A673 (cell line): ENCODE measurements around the gene ESF1. TPM values are rescaled to one million over a fixed set of nuclear protein-coding genes. Genes with fewer than 3 reads are reported as not detected.
A peak's percentile ranks its signal among the peaks of the same experiment; 100 is the strongest.

ENCODE experiments used
- BruUV-seq: library from RNA; stranded (reverse); fragments of 400-500 nt; replicated peaks from 2 replicates; lab custom pipeline; 2021; lab: Mats Ljungman, UMichigan
- CTCF ChIA-PET: fragments of 300-600 bp; sonication (Branson Sonifier 250); formaldehyde crosslinking; loops from one replicate; lab custom pipeline; 2022; ENCODE audit warnings: antibody characterized with exemption; lab: Charles Lee
- POLR2A ChIA-PET: fragments of 300-600 bp; sonication (Branson Sonifier 250); formaldehyde crosslinking; loops from one replicate; lab custom pipeline; 2022; ENCODE audit warnings: antibody characterized with exemption; ENCODE audit not compliant: low non-redundant PET; lab: Charles Lee
- DNase-seq: peaks from one replicate; pipeline ENCODE4 v3.0.0-alpha.2; 2015; ENCODE audit warnings: low spot score
- H3K27ac ChIP-seq: fragments of 200-600 bp; sonication (generic); 2 replicates; pipeline ENCODE4 v1.5.1; 2016; ENCODE audit warnings: mixed run types, low read depth, mild to moderate bottlenecking, mixed read lengths, antibody characterized with exemption, low read length; ENCODE audit not compliant: poor library complexity, severe bottlenecking
- H3K27me3 ChIP-seq: fragments of 200-600 bp; sonication (generic); replicated peaks from 2 replicates; pipeline ENCODE4 v1.6.1; 2017; ENCODE audit warnings: mixed run types, low read depth, mild to moderate bottlenecking, mixed read lengths, antibody characterized with exemption, low read length; ENCODE audit not compliant: insufficient read depth, poor library complexity
- H3K36me3 ChIP-seq: fragments of 200-600 bp; sonication (generic); 2 replicates; pipeline ENCODE4 v1.6.1; 2016; ENCODE audit warnings: mixed run types, mild to moderate bottlenecking, mixed read lengths, antibody characterized with exemption, low read length; ENCODE audit not compliant: insufficient read depth, poor library complexity, severe bottlenecking
- H3K4me1 ChIP-seq: fragments of 200-600 bp; sonication (generic); 2 replicates; pipeline ENCODE4 v1.6.1; 2017; ENCODE audit warnings: mixed run types, mild to moderate bottlenecking, mixed read lengths, antibody characterized with exemption, low read length; ENCODE audit not compliant: insufficient read depth, poor library complexity, severe bottlenecking
- H3K4me3 ChIP-seq: fragments of 200-600 bp; sonication (generic); 2 replicates; pipeline ENCODE4 v1.5.1; 2016; ENCODE audit warnings: low read depth, mixed run types, mild to moderate bottlenecking, mixed read lengths, low read length; ENCODE audit not compliant: poor library complexity, severe bottlenecking
- H3K9me3 ChIP-seq: fragments of 200-600 bp; sonication (generic); 2 replicates; pipeline ENCODE4 v1.6.1; 2016; ENCODE audit warnings: mixed run types, low read depth, mild to moderate bottlenecking, mixed read lengths, antibody characterized with exemption, low read length; ENCODE audit not compliant: poor library complexity, severe bottlenecking
- EZH2 ChIP-seq: fragments of 200-600 bp; sonication (generic); IDR thresholded peaks from 2 replicates; pipeline ENCODE4 v1.6.1; 2017; ENCODE audit warnings: borderline replicate concordance, low read depth, mild to moderate bottlenecking, mixed read lengths, antibody characterized with exemption, low read length; ENCODE audit not compliant: poor library complexity, severe bottlenecking
- intact Hi-C: fragments of 100-400 bp; cut with micrococcal nuclease; formaldehyde crosslinking; loops from one replicate; pipeline ENCODE4 v1.10.0; 2022; ENCODE audit not compliant: unreplicated experiment
- total RNA-seq: library from RNA; stranded (reverse); gene quantifications from 2 replicates; pipeline ENCODE4 v1.2.3, GENCODE V29; 2021
- TF ChIP-seq, protein P1 (sequence below): fragments of 300-800, 200-600 bp; sonication (generic); conservative IDR thresholded peaks from 2 replicates; pipeline ENCODE4 v1.5.1; 2017; ENCODE audit warnings: low read depth, mild to moderate bottlenecking, antibody characterized with exemption, low read length, moderate library complexity, mixed read lengths

The ESF1 gene
- total RNA-seq, 1 experiment from 2014 or later: 34.7 TPM

DNA sequence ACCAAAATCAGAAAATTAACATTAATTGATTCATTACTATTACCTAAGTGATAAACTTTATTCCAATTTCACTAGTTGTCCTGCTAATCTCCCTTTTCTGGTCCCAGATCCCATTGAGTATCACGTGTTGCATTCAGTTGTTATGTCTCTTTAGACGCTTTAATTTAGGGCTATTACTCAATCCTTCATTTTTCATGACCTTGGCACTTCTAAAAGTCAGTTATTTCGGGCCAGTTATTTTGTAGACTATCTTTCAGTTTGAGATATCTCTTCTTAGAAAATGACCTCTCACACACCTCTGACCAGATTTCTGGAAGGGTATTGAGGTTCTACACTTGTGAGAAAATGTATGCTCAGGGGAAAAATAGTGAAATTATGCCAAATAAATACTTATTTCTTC lies 112.0 kb downstream of the ESF1 start:
- Histone ChIP-seq H3K27me3 (no peaks in the 10 kb centered on the region), H3K9me3 (no peaks in the 10 kb centered on the region), H3K27ac (no peak overlapping the region), H3K4me1 (peaks cover 8% of the 10 kb centered on the region), H3K36me3 (no peaks in the 10 kb centered on the region), H3K4me3 (no peak overlapping the region)
- ChIA-PET POLR2A (no interaction called here), CTCF (no interaction called here)
- no peak for DNase-seq
- no TSS peak for BruUV-seq
- TF ChIP-seq, protein P1, sequence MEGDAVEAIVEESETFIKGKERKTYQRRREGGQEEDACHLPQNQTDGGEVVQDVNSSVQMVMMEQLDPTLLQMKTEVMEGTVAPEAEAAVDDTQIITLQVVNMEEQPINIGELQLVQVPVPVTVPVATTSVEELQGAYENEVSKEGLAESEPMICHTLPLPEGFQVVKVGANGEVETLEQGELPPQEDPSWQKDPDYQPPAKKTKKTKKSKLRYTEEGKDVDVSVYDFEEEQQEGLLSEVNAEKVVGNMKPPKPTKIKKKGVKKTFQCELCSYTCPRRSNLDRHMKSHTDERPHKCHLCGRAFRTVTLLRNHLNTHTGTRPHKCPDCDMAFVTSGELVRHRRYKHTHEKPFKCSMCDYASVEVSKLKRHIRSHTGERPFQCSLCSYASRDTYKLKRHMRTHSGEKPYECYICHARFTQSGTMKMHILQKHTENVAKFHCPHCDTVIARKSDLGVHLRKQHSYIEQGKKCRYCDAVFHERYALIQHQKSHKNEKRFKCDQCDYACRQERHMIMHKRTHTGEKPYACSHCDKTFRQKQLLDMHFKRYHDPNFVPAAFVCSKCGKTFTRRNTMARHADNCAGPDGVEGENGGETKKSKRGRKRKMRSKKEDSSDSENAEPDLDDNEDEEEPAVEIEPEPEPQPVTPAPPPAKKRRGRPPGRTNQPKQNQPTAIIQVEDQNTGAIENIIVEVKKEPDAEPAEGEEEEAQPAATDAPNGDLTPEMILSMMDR: no peak
- no peak for TF ChIP-seq EZH2
- intact Hi-C loops: no loop called here

DNA sequence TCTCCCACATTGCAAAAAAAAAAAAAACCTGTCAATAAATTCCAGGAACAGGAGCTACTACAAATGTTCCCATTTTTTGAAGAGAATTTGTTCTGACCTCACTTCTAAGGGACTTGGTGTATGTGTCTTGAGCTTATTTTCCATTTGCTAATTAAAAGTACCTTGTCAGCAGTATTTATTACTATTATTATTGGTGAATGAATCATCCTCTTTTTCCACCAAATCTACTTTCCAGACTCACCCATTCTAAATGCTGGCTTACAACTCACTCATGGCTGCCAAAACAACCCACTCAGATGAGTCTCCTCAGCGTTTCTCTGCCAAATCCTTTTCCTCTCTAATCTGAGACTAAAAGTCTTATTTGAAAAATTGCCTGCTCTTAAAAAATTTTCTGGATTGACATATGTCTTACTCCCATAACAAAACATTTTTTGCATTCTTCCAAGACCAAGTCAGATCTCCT lies 112.8 kb downstream of the ESF1 start:
- ChIA-PET CTCF (interaction anchor here (0.6 kb wide), 1 partner anchor 523 kb away, joined by 3 read pairs; no protein-coding TSS in a partner anchor), POLR2A (no interaction called here)
- H3K9me3 ChIP-seq: no peaks in the 10 kb centered on the region
- peak; percentile 49 for DNase-seq
- no peaks in the 10 kb centered on the region for H3K27me3 ChIP-seq
- no TSS peak for BruUV-seq
- no peaks in the 10 kb centered on the region for H3K36me3 ChIP-seq
- intact Hi-C loops: no loop called here
- TF ChIP-seq EZH2: no peak
- TF ChIP-seq, protein P1: no peak
- peaks cover 8% of the 10 kb centered on the region for H3K4me1 ChIP-seq
- H3K4me3 ChIP-seq: no peak overlapping the region
- no peak overlapping the region for H3K27ac ChIP-seq

DNA sequence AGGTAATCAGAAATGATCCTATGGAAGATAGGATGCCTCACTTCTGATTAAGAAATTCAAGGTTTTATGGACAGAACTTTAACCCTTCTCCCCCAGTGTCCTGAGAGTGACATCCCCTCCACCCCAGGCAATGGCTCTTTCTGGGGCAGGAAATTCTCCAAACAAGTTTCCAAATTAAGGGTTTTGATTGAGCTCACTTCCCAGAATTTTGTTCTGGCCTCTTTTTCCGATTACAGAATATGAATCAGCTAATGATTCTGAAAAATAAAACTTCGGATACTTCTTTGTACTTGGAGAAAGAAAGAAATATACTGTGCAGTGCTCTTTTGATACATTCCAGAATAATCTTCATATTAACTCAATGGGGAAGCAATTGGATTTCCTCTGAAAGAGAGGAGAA lies 113.2 kb downstream of the ESF1 start:
- ChIA-PET POLR2A (no interaction called here), CTCF (interaction anchor here (0.6 kb wide), 1 partner anchor 523 kb away, joined by 3 read pairs; no protein-coding TSS in a partner anchor)

More for the DNA sequence above, 113.2 kb downstream of the ESF1 start:
- H3K4me3 ChIP-seq: no peak overlapping the region
- H3K27ac ChIP-seq: no peak overlapping the region
- H3K27me3 ChIP-seq: no peaks in the 10 kb centered on the region
- peaks cover 8% of the 10 kb centered on the region for H3K4me1 ChIP-seq
- no peak for DNase-seq
- intact Hi-C loops: no loop called here
- no peak for TF ChIP-seq EZH2
- TF ChIP-seq, protein P1: no peak
- no peaks in the 10 kb centered on the region for H3K9me3 ChIP-seq
- H3K36me3 ChIP-seq: no peaks in the 10 kb centered on the region
- BruUV-seq: no TSS peak
